ENCODE measurements around the gene DVL1.

DVL1 gene

GRCh38 chr1:1314237-1314586 is 35.0 kb downstream of the DVL1 start:
- no peak overlapping the region for H4K5ac ChIP-seq (ENCODE audit: low read length)
- H2BK15ac ChIP-seq (replicated peaks; ENCODE audit: low read depth): no peak overlapping the region
- H3K4me2 ChIP-seq (ENCODE audit: low read length): no peak overlapping the region
- no peak overlapping the region for H4K8ac ChIP-seq (ENCODE audit: low read depth, low read length)
- no peak overlapping the region for H3K23ac ChIP-seq (ENCODE audit: low read length)
- H2BK120ac ChIP-seq (ENCODE audit: low read depth, low read length): no peak overlapping the region
- H2BK5ac ChIP-seq (ENCODE audit: low read length): no peak overlapping the region
- DNase-seq: no peak
- no peak overlapping the region for H3K4ac ChIP-seq (ENCODE audit: low read depth, low read length)
- H3K56ac ChIP-seq (ENCODE audit: low read length): no peak overlapping the region
- H3K18ac ChIP-seq (ENCODE audit: low read length): no peak overlapping the region
- no CpG with 5 or more reads among the region's 15 CpGs for WGBS (ENCODE audit: extremely low coverage, insufficient coverage, low lambda C conversion rate)
- H3K9ac ChIP-seq (ENCODE audit: low read length): no peak overlapping the region
- H2AK5ac ChIP-seq (ENCODE audit: low read length): no peak overlapping the region
- H3K4me3 ChIP-seq (ENCODE audit: low read length): no peak overlapping the region
- H3K27ac ChIP-seq (ENCODE audit: low read depth, low read length): no peak overlapping the region
- peaks cover 2% of the 10 kb centered on the region for H3K4me1 ChIP-seq (ENCODE audit: control insufficient read depth, low read depth, low read length)
- H3K79me1 ChIP-seq (ENCODE audit: low read length): peaks cover 8% of the 10 kb centered on the region
- H3K36me3 ChIP-seq (ENCODE audit: control insufficient read depth, insufficient read depth, low read length): peaks cover 19% of the 10 kb centered on the region
- no peaks in the 10 kb centered on the region for H3K27me3 ChIP-seq (ENCODE audit: insufficient read depth, low read length, poor library complexity)
- peaks cover 1% of the 10 kb centered on the region for H3K79me2 ChIP-seq (ENCODE audit: control insufficient read depth, insufficient read depth, low read length)

DNA sequence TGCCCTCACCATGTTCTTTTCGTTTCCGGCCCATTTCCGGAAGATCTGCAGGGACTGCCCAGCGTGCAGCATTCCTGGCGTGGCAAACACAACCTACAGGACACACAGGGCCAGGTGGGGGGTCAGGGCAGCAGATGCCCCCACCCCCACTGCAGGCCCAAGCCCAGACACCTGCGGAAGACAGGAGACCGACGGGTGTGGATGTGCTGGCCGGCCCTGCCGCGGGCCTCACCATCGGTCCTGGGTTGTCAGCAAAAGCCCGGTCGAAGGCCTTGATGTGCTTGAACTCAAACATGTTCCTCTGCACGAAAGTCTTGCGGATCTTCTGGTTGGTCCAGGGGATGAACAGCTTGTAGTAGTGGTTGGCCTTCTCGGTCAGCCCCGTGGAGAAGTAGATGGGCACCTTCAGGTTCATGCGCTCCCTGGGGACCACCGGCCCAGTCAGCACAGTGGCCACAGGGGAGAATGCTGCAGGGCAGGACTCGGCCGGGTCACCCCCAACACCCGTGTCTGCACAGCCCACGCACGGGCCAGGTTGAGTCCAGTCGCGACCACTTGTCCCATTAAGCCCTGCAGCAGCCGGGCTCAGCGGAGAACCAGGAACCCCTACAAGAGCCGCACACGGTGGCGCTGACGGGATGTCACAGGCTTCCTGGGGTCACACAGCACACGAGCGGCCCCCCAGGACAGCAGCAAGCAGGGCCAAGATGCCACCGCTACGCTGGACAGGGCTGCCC is 35.5 kb downstream of the DVL1 start:
- no peak for DNase-seq
- Histone ChIP-seq H4K8ac (ENCODE audit: low read depth, low read length) (no peak overlapping the region), H3K36me3 (ENCODE audit: control insufficient read depth, insufficient read depth, low read length) (peaks cover 19% of the 10 kb centered on the region), H3K56ac (ENCODE audit: low read length) (no peak overlapping the region), H3K18ac (ENCODE audit: low read length) (no peak overlapping the region), H3K79me1 (ENCODE audit: low read length) (peaks cover 7% of the 10 kb centered on the region), H3K27ac (ENCODE audit: low read depth, low read length) (no peak overlapping the region), H3K4me1 (ENCODE audit: control insufficient read depth, low read depth, low read length) (peaks cover 2% of the 10 kb centered on the region), H2BK120ac (ENCODE audit: low read depth, low read length) (no peak overlapping the region), H2AK5ac (ENCODE audit: low read length) (no peak overlapping the region), H3K4me3 (ENCODE audit: low read length) (no peak overlapping the region), H3K27me3 (ENCODE audit: insufficient read depth, low read length, poor library complexity) (no peaks in the 10 kb centered on the region), H2BK5ac (ENCODE audit: low read length) (no peak overlapping the region), H3K79me2 (ENCODE audit: control insufficient read depth, insufficient read depth, low read length) (no peaks in the 10 kb centered on the region), H3K4me2 (ENCODE audit: low read length) (no peak overlapping the region), H3K9ac (ENCODE audit: low read length) (no peak overlapping the region), H4K5ac (ENCODE audit: low read length) (no peak overlapping the region), H2BK15ac (replicated peaks; ENCODE audit: low read depth) (no peak overlapping the region), H3K23ac (ENCODE audit: low read length) (no peak overlapping the region), H3K4ac (ENCODE audit: low read depth, low read length) (no peak overlapping the region)
- WGBS (ENCODE audit: extremely low coverage, insufficient coverage, low lambda C conversion rate): no CpG with 5 or more reads among the region's 37 CpGs

GRCh38 chr1:1312450-1313314 is 36.5 kb downstream of the DVL1 start:
- H2BK120ac ChIP-seq (ENCODE audit: low read depth, low read length): no peak overlapping the region
- H3K4ac ChIP-seq (ENCODE audit: low read depth, low read length): no peak overlapping the region
- no peaks in the 10 kb centered on the region for H3K27me3 ChIP-seq (ENCODE audit: insufficient read depth, low read length, poor library complexity)
- no peak overlapping the region for H2AK5ac ChIP-seq (ENCODE audit: low read length)
- no peak overlapping the region for H4K5ac ChIP-seq (ENCODE audit: low read length)
- DNase-seq: no peak
- H3K18ac ChIP-seq (ENCODE audit: low read length): no peak overlapping the region
- H2BK5ac ChIP-seq (ENCODE audit: low read length): no peak overlapping the region
- no peaks in the 10 kb centered on the region for H3K79me2 ChIP-seq (ENCODE audit: control insufficient read depth, insufficient read depth, low read length)
- no peak overlapping the region for H3K9ac ChIP-seq (ENCODE audit: low read length)
- WGBS (ENCODE audit: extremely low coverage, insufficient coverage, low lambda C conversion rate): no CpG with 5 or more reads among the region's 49 CpGs
- no peak overlapping the region for H3K27ac ChIP-seq (ENCODE audit: low read depth, low read length)
- peaks cover 2% of the 10 kb centered on the region for H3K4me1 ChIP-seq (ENCODE audit: control insufficient read depth, low read depth, low read length)
- no peak overlapping the region for H3K4me2 ChIP-seq (ENCODE audit: low read length)
- H3K23ac ChIP-seq (ENCODE audit: low read length): no peak overlapping the region
- peaks cover 7% of the 10 kb centered on the region for H3K79me1 ChIP-seq (ENCODE audit: low read length)
- H3K56ac ChIP-seq (ENCODE audit: low read length): no peak overlapping the region
- no peak overlapping the region for H4K8ac ChIP-seq (ENCODE audit: low read depth, low read length)
- no peak overlapping the region for H2BK15ac ChIP-seq (replicated peaks; ENCODE audit: low read depth)
- H3K4me3 ChIP-seq (ENCODE audit: low read length): no peak overlapping the region
- peaks cover 19% of the 10 kb centered on the region for H3K36me3 ChIP-seq (ENCODE audit: control insufficient read depth, insufficient read depth, low read length)

- peaks cover 7% of the 10 kb centered on the region for H3K4me1 ChIP-seq (ENCODE audit: control insufficient read depth, low read depth, low read length)
- no peak overlapping the region for H3K23ac ChIP-seq (ENCODE audit: low read length)
- no peak overlapping the region for H3K56ac ChIP-seq (ENCODE audit: low read length)
- H2BK15ac ChIP-seq (replicated peaks; ENCODE audit: low read depth): no peak overlapping the region
- peaks cover 3% of the 10 kb centered on the region for H3K79me2 ChIP-seq (ENCODE audit: control insufficient read depth, insufficient read depth, low read length)
- no peaks in the 10 kb centered on the region for H3K27me3 ChIP-seq (ENCODE audit: insufficient read depth, low read length, poor library complexity)
- H3K79me1 ChIP-seq (ENCODE audit: low read length): peaks cover 12% of the 10 kb centered on the region
- H3K36me3 ChIP-seq (ENCODE audit: control insufficient read depth, insufficient read depth, low read length): peaks cover 19% of the 10 kb centered on the region
- H2BK5ac ChIP-seq (ENCODE audit: low read length): no peak overlapping the region
- no peak overlapping the region for H4K8ac ChIP-seq (ENCODE audit: low read depth, low read length)
- no peak overlapping the region for H2BK120ac ChIP-seq (ENCODE audit: low read depth, low read length)
- H3K4ac ChIP-seq (ENCODE audit: low read depth, low read length): no peak overlapping the region
- H2AK5ac ChIP-seq (ENCODE audit: low read length): no peak overlapping the region
- no peak for DNase-seq
- no peak overlapping the region for H3K4me3 ChIP-seq (ENCODE audit: low read length)
- no peak overlapping the region for H4K5ac ChIP-seq (ENCODE audit: low read length)
- H3K4me2 ChIP-seq (ENCODE audit: low read length): no peak overlapping the region
- H3K27ac ChIP-seq (ENCODE audit: low read depth, low read length): no peak overlapping the region
- no peak overlapping the region for H3K18ac ChIP-seq (ENCODE audit: low read length)
- H3K9ac ChIP-seq (ENCODE audit: low read length): no peak overlapping the region
- no CpG with 5 or more reads among the region's 22 CpGs for WGBS (ENCODE audit: extremely low coverage, insufficient coverage, low lambda C conversion rate)
Measured at GRCh38 chr1:1311107-1312104, 37.8 kb downstream of the DVL1 start.

GRCh38 chr1:1310476-1311053 is 38.7 kb downstream of the DVL1 start:
- H3K9ac ChIP-seq (ENCODE audit: low read length): no peak overlapping the region
- no peak overlapping the region for H3K4me3 ChIP-seq (ENCODE audit: low read length)
- peaks cover 3% of the 10 kb centered on the region for H3K79me2 ChIP-seq (ENCODE audit: control insufficient read depth, insufficient read depth, low read length)
- H3K27ac ChIP-seq (ENCODE audit: low read depth, low read length): no peak overlapping the region
- no peak overlapping the region for H3K23ac ChIP-seq (ENCODE audit: low read length)
- H2BK15ac ChIP-seq (replicated peaks; ENCODE audit: low read depth): no peak overlapping the region
- no peak overlapping the region for H3K56ac ChIP-seq (ENCODE audit: low read length)
- no peak for DNase-seq
- H4K8ac ChIP-seq (ENCODE audit: low read depth, low read length): no peak overlapping the region
- H3K4me2 ChIP-seq (ENCODE audit: low read length): no peak overlapping the region
- H3K18ac ChIP-seq (ENCODE audit: low read length): no peak overlapping the region
- H4K5ac ChIP-seq (ENCODE audit: low read length): no peak overlapping the region
- peaks cover 19% of the 10 kb centered on the region for H3K36me3 ChIP-seq (ENCODE audit: control insufficient read depth, insufficient read depth, low read length)
- H3K27me3 ChIP-seq (ENCODE audit: insufficient read depth, low read length, poor library complexity): no peaks in the 10 kb centered on the region
- H3K4me1 ChIP-seq (ENCODE audit: control insufficient read depth, low read depth, low read length): peaks cover 9% of the 10 kb centered on the region
- no peak overlapping the region for H3K4ac ChIP-seq (ENCODE audit: low read depth, low read length)
- no peak overlapping the region for H2BK5ac ChIP-seq (ENCODE audit: low read length)
- H2BK120ac ChIP-seq (ENCODE audit: low read depth, low read length): no peak overlapping the region
- peaks cover 14% of the 10 kb centered on the region for H3K79me1 ChIP-seq (ENCODE audit: low read length)
- WGBS (ENCODE audit: extremely low coverage, insufficient coverage, low lambda C conversion rate): no CpG with 5 or more reads among the region's 21 CpGs
- no peak overlapping the region for H2AK5ac ChIP-seq (ENCODE audit: low read length)
